WTC11 (cell line): ENCODE data around the gene MYOD1. TPM values are rescaled to one million over a fixed set of nuclear protein-coding genes. Genes with fewer than 3 reads are reported as not detected.

Source experiments
- ATAC-seq: fragments of 200-7000 bp; cut with Tn5 transposase; 2 replicates; pipeline ENCODE4 v1.10.0; 2021; ENCODE audit warnings: mild to moderate bottlenecking, moderate library complexity
- CTCF ChIA-PET: fragments of 300-600 bp; sonication (Branson Sonifier 250); formaldehyde crosslinking; loops from one replicate; lab custom pipeline; 2021; ENCODE audit warnings: antibody characterized with exemption; lab: Charles Lee
- POLR2A ChIA-PET: fragments of 350-600 bp; sonication (Branson Sonifier 250); formaldehyde crosslinking; loops from one replicate; lab custom pipeline; 2021; ENCODE audit warnings: antibody characterized with exemption; lab: Charles Lee
- DNase-seq: peaks from one replicate; pipeline ENCODE4 v3.0.0; 2021; ENCODE audit warnings: low spot score
- H3K27ac Mint-ChIP-seq: 2 replicates; pipeline ENCODE4 v1.8.0; 2021; ENCODE audit warnings: mixed read lengths
- H3K27me3 Mint-ChIP-seq: 2 replicates; pipeline ENCODE4 v1.8.0; 2021; ENCODE audit warnings: low read depth, mild to moderate bottlenecking, moderate library complexity, mixed read lengths
- H3K36me3 Mint-ChIP-seq: 2 replicates; pipeline ENCODE4 v1.8.0; 2021; ENCODE audit warnings: mixed read lengths
- H3K4me1 Mint-ChIP-seq: 2 replicates; pipeline ENCODE4 v1.8.0; 2022; ENCODE audit warnings: mixed read lengths
- H3K4me3 Mint-ChIP-seq: 2 replicates; pipeline ENCODE4 v1.8.0; 2021; ENCODE audit warnings: mild to moderate bottlenecking, moderate library complexity, mixed read lengths
- H3K9me3 Mint-ChIP-seq: 2 replicates; pipeline ENCODE4 v1.8.0; 2021; ENCODE audit warnings: mixed read lengths
- AR ChIP-seq: fragments of 250-450 bp; sonication (Bioruptor Pico); IDR thresholded peaks from 2 replicates; pipeline ENCODE4 v1.9.0; 2021; ENCODE audit warnings: mild to moderate bottlenecking
- CBFB ChIP-seq: sonication (generic); formaldehyde crosslinking; IDR thresholded peaks from 2 replicates; pipeline ENCODE4 v1.8.1; 2022; ENCODE audit warnings: mild to moderate bottlenecking, low read depth, missing genetic modification reagents
- CDX4 ChIP-seq: fragments of 250-450 bp; sonication (Bioruptor Pico); IDR thresholded peaks from 2 replicates; pipeline ENCODE4 v1.9.0; 2021; ENCODE audit warnings: moderate library complexity, mild to moderate bottlenecking, inconsistent platforms, borderline replicate concordance
- ESRRA ChIP-seq: sonication (generic); formaldehyde crosslinking; IDR thresholded peaks from 2 replicates; pipeline ENCODE4 v1.8.1; 2022; ENCODE audit warnings: mild to moderate bottlenecking, missing genetic modification reagents, borderline replicate concordance
- KAT7 ChIP-seq: sonication (generic); formaldehyde crosslinking; IDR thresholded peaks from 2 replicates; pipeline ENCODE4 v1.8.1; 2023; ENCODE audit warnings: missing genetic modification reagents, mild to moderate bottlenecking, borderline replicate concordance
- NFATC4 ChIP-seq: fragments of 250-450 bp; sonication (Bioruptor Pico); IDR thresholded peaks from 2 replicates; pipeline ENCODE4 v1.9.0; 2021; ENCODE audit warnings: mild to moderate bottlenecking
- RELA ChIP-seq: sonication (generic); formaldehyde crosslinking; IDR thresholded peaks from 2 replicates; pipeline ENCODE4 v1.8.1; 2022; ENCODE audit warnings: missing genetic modification reagents, mild to moderate bottlenecking, borderline replicate concordance
- RORB ChIP-seq: fragments of 250-450 bp; sonication (Bioruptor Pico); IDR thresholded peaks from 2 replicates; pipeline ENCODE4 v1.9.0; 2021; ENCODE audit warnings: mild to moderate bottlenecking
- TEAD4 ChIP-seq: sonication (generic); formaldehyde crosslinking; IDR thresholded peaks from 2 replicates; pipeline ENCODE4 v1.8.0; 2022; ENCODE audit warnings: mild to moderate bottlenecking, missing genetic modification reagents
- USF1 ChIP-seq: sonication (generic); formaldehyde crosslinking; IDR thresholded peaks from 2 replicates; pipeline ENCODE4 v1.8.0; 2022; ENCODE audit warnings: mild to moderate bottlenecking, missing genetic modification reagents
- ZNF396 ChIP-seq: fragments of 250-450 bp; sonication (Bioruptor Pico); IDR thresholded peaks from 2 replicates; pipeline ENCODE4 v1.8.0; 2021; ENCODE audit warnings: mild to moderate bottlenecking, moderate library complexity, borderline replicate concordance
- ZNF416 ChIP-seq: fragments of 250-450 bp; sonication (Bioruptor Pico); IDR thresholded peaks from 2 replicates; pipeline ENCODE4 v1.9.0; 2021; ENCODE audit warnings: mild to moderate bottlenecking, inconsistent platforms
- ZNF423 ChIP-seq: fragments of 250-450 bp; sonication (Bioruptor Pico); IDR thresholded peaks from 2 replicates; pipeline ENCODE4 v2.1.2; 2022; ENCODE audit warnings: mild to moderate bottlenecking, moderate library complexity
- ZNF512 ChIP-seq: sonication (generic); formaldehyde crosslinking; IDR thresholded peaks from 2 replicates; pipeline ENCODE4 v1.8.1; 2022; ENCODE audit warnings: missing genetic modification reagents, borderline replicate concordance
- total RNA-seq: library from RNA; stranded (reverse); gene quantifications from 3 replicates; pipeline ENCODE4 v1.2.3, GENCODE V29; 2021

Gene MYOD1
- total RNA-seq, 1 experiment from 2014 or later = not detected

- ChIA-PET POLR2A (no interaction called here), CTCF (interaction anchor here (1.0 to 1.5 kb wide), 2 partner anchors 38 to 280 kb away, joined by 3 to 4 read pairs; no protein-coding TSS in a partner anchor)
- Mint-ChIP-seq H3K4me3 (no peak overlapping the region), H3K9me3 (no peaks in the 10 kb centered on the region), H3K4me1 (peaks cover 4% of the 10 kb centered on the region; the same call in 1 of the 2 replicates), H3K27me3 (peaks cover 57% of the 10 kb centered on the region), H3K27ac (no peak overlapping the region), H3K36me3 (no peaks in the 10 kb centered on the region)
- DNase-seq = no peak
- TF ChIP-seq CDX4 (CRISPR knock-in tag) = no peak
- ATAC-seq = no peak
Observed at GRCh38 chr11:17692931-17693330, 26.4 kb upstream of the MYOD1 start.

GRCh38 chr11:17693531-17693930, 25.8 kb upstream of the MYOD1 start:
- ChIA-PET POLR2A (no interaction called here), CTCF (interaction anchor here (1.1 to 1.5 kb wide), 2 partner anchors 37 to 66 kb away, joined by 3 to 4 read pairs; no protein-coding TSS in a partner anchor)
- no peak for TF ChIP-seq KAT7 (CRISPR knock-in tag)
- TF ChIP-seq ESRRA (CRISPR knock-in tag) = no peak
- no peak for TF ChIP-seq AR (CRISPR knock-in tag)
- no peaks in the 10 kb centered on the region for H3K36me3 Mint-ChIP-seq
- H3K9me3 Mint-ChIP-seq = no peaks in the 10 kb centered on the region
- ATAC-seq (no peak), DNase-seq (no peak)
- no peak overlapping the region for H3K4me3 Mint-ChIP-seq
- H3K27ac Mint-ChIP-seq = no peak overlapping the region
- peaks cover 59% of the 10 kb centered on the region for H3K27me3 Mint-ChIP-seq
- peaks cover 4% of the 10 kb centered on the region; the same call in 1 of the 2 replicates for H3K4me1 Mint-ChIP-seq

GRCh38 chr11:17694494-17695110, 24.8 kb upstream of the MYOD1 start:
- Mint-ChIP-seq H3K4me3 (peak overlapping the region; percentile 15), H3K4me1 (peaks cover 4% of the 10 kb centered on the region; the same call in 1 of the 2 replicates), H3K27me3 (peaks cover 59% of the 10 kb centered on the region), H3K36me3 (no peaks in the 10 kb centered on the region)
- no peak for DNase-seq
- ChIA-PET POLR2A (no interaction called here), CTCF (interaction anchor here (1.1 to 1.5 kb wide), 3 partner anchors 16 to 65 kb away, joined by 3 read pairs; no protein-coding TSS in a partner anchor)
- no peak for TF ChIP-seq TEAD4 (CRISPR knock-in tag)
- TF ChIP-seq ZNF416 (CRISPR knock-in tag) = no peak
- TF ChIP-seq USF1 = no peak
- no peak for TF ChIP-seq ZNF512 (CRISPR knock-in tag)
- no peak for TF ChIP-seq ZNF396
- TF ChIP-seq NFATC4 (CRISPR knock-in tag) = no peak
- no peak for TF ChIP-seq CBFB (CRISPR knock-in tag)
- no peak for TF ChIP-seq RORB (CRISPR knock-in tag)
- TF ChIP-seq RELA (CRISPR knock-in tag) = no peak
- no peak for TF ChIP-seq ZNF423 (CRISPR knock-in tag)
- TF ChIP-seq, all 79 proteins: peak for 0
- no peak overlapping the region for H3K27ac Mint-ChIP-seq
- H3K9me3 Mint-ChIP-seq = no peaks in the 10 kb centered on the region
- ATAC-seq = no peak
